ENCODE data around the gene KXD1. TPM values are rescaled to one million over a fixed set of nuclear protein-coding genes. Genes with fewer than 3 reads are reported as not detected.
"Not testable (repeated sequence)": the region's sequence is repeated elsewhere in the genome, so short reads cannot be mapped to it uniquely, and the experiment has no call there.

Gene KXD1
- total and polyA plus RNA-seq, 2 donors (not counting 1 experiment from before 2014, with no cell fraction given), result 90.0 to 166 TPM

GRCh38 chr19:18522124-18522861, 35.4 kb upstream of the KXD1 start:
- no peaks in the 10 kb centered on the region for H3K36me3 ChIP-seq (replicated peaks in 1 of 2; ENCODE audit: control extremely low read depth in 1 of 2, control insufficient read depth in 1 of 2, extremely low read depth in 1 of 2, insufficient read depth in 2 of 2, low read length in 1 of 2)
- no peaks in the 10 kb centered on the region for H3K27me3 Mint-ChIP-seq
- no peaks in the 10 kb centered on the region for H3K27me3 ChIP-seq (replicated peaks in 1 of 4; ENCODE audit: control extremely low read depth in 1 of 4, control insufficient read depth in 3 of 4, insufficient read depth in 4 of 4, low read length in 3 of 4)
- peaks cover 7 to 23% of the 10 kb centered on the region in 2 donors for H3K4me1 ChIP-seq (ENCODE audit: control insufficient read depth in 2 of 2, insufficient read depth in 2 of 2, low read length in 2 of 2)
- no peaks in the 10 kb centered on the region for H3K9me3 Mint-ChIP-seq (ENCODE audit: insufficient read depth)
- peak; percentile 100 for DNase-seq
- H3K4me1 Mint-ChIP-seq, result peaks cover 18% of the 10 kb centered on the region
- no peak for TF ChIP-seq EZH2 (IDR thresholded peaks at IDR 0.05; ENCODE audit: borderline replicate concordance, insufficient read depth, low read depth, low read length, poor library complexity, severe bottlenecking)
- TF ChIP-seq, protein P1, sequence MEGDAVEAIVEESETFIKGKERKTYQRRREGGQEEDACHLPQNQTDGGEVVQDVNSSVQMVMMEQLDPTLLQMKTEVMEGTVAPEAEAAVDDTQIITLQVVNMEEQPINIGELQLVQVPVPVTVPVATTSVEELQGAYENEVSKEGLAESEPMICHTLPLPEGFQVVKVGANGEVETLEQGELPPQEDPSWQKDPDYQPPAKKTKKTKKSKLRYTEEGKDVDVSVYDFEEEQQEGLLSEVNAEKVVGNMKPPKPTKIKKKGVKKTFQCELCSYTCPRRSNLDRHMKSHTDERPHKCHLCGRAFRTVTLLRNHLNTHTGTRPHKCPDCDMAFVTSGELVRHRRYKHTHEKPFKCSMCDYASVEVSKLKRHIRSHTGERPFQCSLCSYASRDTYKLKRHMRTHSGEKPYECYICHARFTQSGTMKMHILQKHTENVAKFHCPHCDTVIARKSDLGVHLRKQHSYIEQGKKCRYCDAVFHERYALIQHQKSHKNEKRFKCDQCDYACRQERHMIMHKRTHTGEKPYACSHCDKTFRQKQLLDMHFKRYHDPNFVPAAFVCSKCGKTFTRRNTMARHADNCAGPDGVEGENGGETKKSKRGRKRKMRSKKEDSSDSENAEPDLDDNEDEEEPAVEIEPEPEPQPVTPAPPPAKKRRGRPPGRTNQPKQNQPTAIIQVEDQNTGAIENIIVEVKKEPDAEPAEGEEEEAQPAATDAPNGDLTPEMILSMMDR (IDR thresholded peaks at IDR 0.05), result no peak
- no peaks in the 10 kb centered on the region for H3K9me3 ChIP-seq (ENCODE audit: control extremely low read depth in 1 of 3, control insufficient read depth in 2 of 3, insufficient read depth in 1 of 3, low read length in 2 of 3)
- intact Hi-C loops (cut with micrococcal nuclease), result loop anchor here (1.0 to 5.0 kb wide), 12 partner anchors 21 to 1295 kb away; partner anchors contain the start of genes ARMC6, COPE, DDX49 and FKBP8
- peaks cover 44% of the 10 kb centered on the region for H3K79me2 ChIP-seq (ENCODE audit: control insufficient read depth, insufficient read depth, low read length)
- H3K4me2 ChIP-seq (replicated peaks; ENCODE audit: low read depth, low read length, poor library complexity, severe bottlenecking), result peak overlapping the region; percentile 97
- peak overlapping the region; percentile 80 for H2AFZ ChIP-seq (ENCODE audit: insufficient read depth, low read depth, low read length, poor library complexity, severe bottlenecking)
- ChIA-PET CTCF (interaction anchor here (3.6 to 4.4 kb wide), 4 partner anchors 36 to 324 kb away, joined by 13 to 47 read pairs (median 23); partner anchors contain the start of genes KXD1 and UBA52), POLR2A (interaction anchor here (0.5 to 4.2 kb wide), 10 partner anchors 18 to 636 kb away, joined by 3 to 44 read pairs (median 4); partner anchors contain the start of genes COPE, DDX49, FKBP8 and KXD1)
- peak overlapping the region; percentile 90 for H3K4me3 Mint-ChIP-seq
- WGBS (ENCODE audit: insufficient coverage), result under 1% methylated on average over 49 of the region's 51 CpGs
- H3K27ac ChIP-seq (ENCODE audit: low read length in 2 of 2), result peak overlapping the region; percentile 95 to 98
- peak overlapping the region in 4 of 5 experiments; percentile 84 to 97 (median 92) for H3K4me3 ChIP-seq (ENCODE audit: control extremely low read depth in 1 of 5, extremely low read depth in 1 of 5, insufficient read depth in 1 of 5, low read depth in 2 of 5, low read length in 4 of 5)
- H3K27ac Mint-ChIP-seq, result peak overlapping the region; percentile 95
- H3K9ac ChIP-seq (ENCODE audit: low read length), result peak overlapping the region; percentile 99
- ATAC-seq (ENCODE audit: low read depth), result peak; percentile 87
- H4K20me1 ChIP-seq (ENCODE audit: control insufficient read depth, insufficient read depth, low read length, poor library complexity, severe bottlenecking), result peaks cover 29% of the 10 kb centered on the region

- H3K79me2 ChIP-seq (ENCODE audit: control insufficient read depth, insufficient read depth, low read length), result peaks cover 37% of the 10 kb centered on the region
- H3K27ac ChIP-seq (ENCODE audit: low read length in 2 of 2), result peak overlapping the region; percentile 89 to 92
- H3K4me1 ChIP-seq (ENCODE audit: control insufficient read depth in 2 of 2, insufficient read depth in 2 of 2, low read length in 2 of 2), result peaks cover 7 to 23% of the 10 kb centered on the region in 2 donors
- not testable (repeated sequence) for H3K9me3 Mint-ChIP-seq (ENCODE audit: insufficient read depth); ATAC-seq (ENCODE audit: low read depth); H3K27me3 Mint-ChIP-seq; H3K9me3 ChIP-seq (ENCODE audit: control extremely low read depth in 1 of 3, control insufficient read depth in 2 of 3, insufficient read depth in 1 of 3, low read length in 2 of 3); DNase-seq; H3K27me3 ChIP-seq (replicated peaks in 1 of 4; ENCODE audit: control extremely low read depth in 1 of 4, control insufficient read depth in 3 of 4, insufficient read depth in 4 of 4, low read length in 3 of 4); H3K36me3 ChIP-seq (replicated peaks in 1 of 2; ENCODE audit: control extremely low read depth in 1 of 2, control insufficient read depth in 1 of 2, extremely low read depth in 1 of 2, insufficient read depth in 2 of 2, low read length in 1 of 2)
- H3K4me1 Mint-ChIP-seq, result peaks cover 18% of the 10 kb centered on the region
- H3K4me3 Mint-ChIP-seq, result peak overlapping the region; percentile 90
- WGBS (ENCODE audit: insufficient coverage), result 86% methylated on average over 9 of the region's 19 CpGs
- peak overlapping the region; percentile 46 for H3K9ac ChIP-seq (ENCODE audit: low read length)
- H3K27ac Mint-ChIP-seq, result peak overlapping the region; percentile 95
- CTCF ChIA-PET, result interaction anchor here (3.9 to 4.4 kb wide), 3 partner anchors 35 to 323 kb away, joined by 13 to 47 read pairs (median 20); partner anchors contain the start of gene KXD1
- peaks cover 23% of the 10 kb centered on the region for H4K20me1 ChIP-seq (ENCODE audit: control insufficient read depth, insufficient read depth, low read length, poor library complexity, severe bottlenecking)
- POLR2A ChIA-PET, result interaction anchor here (0.5 to 4.2 kb wide), 8 partner anchors 17 to 636 kb away, joined by 3 to 44 read pairs (median 4); partner anchors contain the start of genes FKBP8, KXD1 and REX1BD
- peak overlapping the region; percentile 60 for H2AFZ ChIP-seq (ENCODE audit: insufficient read depth, low read depth, low read length, poor library complexity, severe bottlenecking)
- H3K4me3 ChIP-seq (ENCODE audit: control extremely low read depth in 1 of 5, extremely low read depth in 1 of 5, insufficient read depth in 1 of 5, low read depth in 2 of 5, low read length in 4 of 5), result peak overlapping the region in 4 of 5 experiments; percentile 13 to 46 (median 32)
- intact Hi-C loops (cut with micrococcal nuclease), result loop anchor here (1.0 to 5.0 kb wide), 12 partner anchors 20 to 1296 kb away; partner anchors contain the start of genes ARMC6, COPE, DDX49 and FKBP8
- peak overlapping the region; percentile 76 for H3K4me2 ChIP-seq (replicated peaks; ENCODE audit: low read depth, low read length, poor library complexity, severe bottlenecking)
Measured at GRCh38 chr19:18522862-18523440, 34.7 kb upstream of the KXD1 start.

Measured in B cell (primary cell).